K562 (cell line): ENCODE data around the gene CDC20. TPM values are rescaled to one million over a fixed set of nuclear protein-coding genes. Genes with fewer than 3 reads are reported as not detected.

Experiments used
- ARNT ChIP-seq, 2 experiments: fragments of 450-650 bp; IDR thresholded peaks; 2 replicates each; pipeline ENCODE4 v1.6.1; 2016; ENCODE audit warnings: mild to moderate bottlenecking in 1 of 2
- BACH1 ChIP-seq: fragments of 200-800 bp; sonication (Bioruptor generic); IDR thresholded peaks from 2 replicates; pipeline ENCODE4 v1.6.1; 2016; ENCODE audit warnings: missing genetic modification characterization, missing compliant biosample characterization
- CHD2 ChIP-seq: IDR thresholded peaks from 2 replicates; pipeline ENCODE4 v1.6.1; 2011; ENCODE audit warnings: low read depth, low read length
- CHD7 ChIP-seq: fragments of 200-600 bp; sonication (generic); IDR thresholded peaks from one replicate; pipeline ENCODE4 v1.6.1; 2012; ENCODE audit warnings: mild to moderate bottlenecking, low read depth, low read length, inconsistent platforms
- MLLT1 ChIP-seq, 2 experiments: fragments of 450-650 bp; IDR thresholded peaks; 2 replicates each; pipeline ENCODE4 v1.6.1; 2016
- SMC3 ChIP-seq: conservative IDR thresholded peaks from 2 replicates; pipeline ENCODE4 v1.6.1; 2011; ENCODE audit warnings: low read depth, low read length, improper control_type of control experiment; ENCODE audit not compliant: insufficient read depth
- STAT6 ChIP-seq: sonication (generic); formaldehyde crosslinking; IDR thresholded peaks from 2 replicates; pipeline ENCODE4 v1.8.1; 2023; ENCODE audit warnings: mild to moderate bottlenecking, missing genetic modification reagents
- ZNF311 ChIP-seq: fragments of 250-450 bp; sonication (Bioruptor Pico); IDR thresholded peaks from 2 replicates; pipeline ENCODE4 v1.4.0; 2020; ENCODE audit warnings: mild to moderate bottlenecking, moderate library complexity
- ZNF408 ChIP-seq: fragments of 250-450 bp; sonication (Bioruptor Pico); IDR thresholded peaks from 2 replicates; pipeline ENCODE4 v1.4.0; 2020; ENCODE audit warnings: low read depth, mild to moderate bottlenecking, moderate library complexity
- ZNF584 ChIP-seq: fragments of 200-800 bp; sonication (Bioruptor generic); IDR thresholded peaks from 2 replicates; pipeline ENCODE4 v1.6.1; 2016; ENCODE audit warnings: low read depth, mild to moderate bottlenecking, missing genetic modification characterization, missing compliant biosample characterization
- polyA plus RNA-seq, 8 experiments: library from polyadenylated mRNA; depleted of rRNA in 4 of 8; stranded (reverse) in 5 of 8; unstranded in 3 of 8; fragments of >200 nt; fragmentation: Nextera tagmentation in 2 of 8; fragmentation: Illumina TruSeq in 1 of 8; extraction: Ambion mirVana in 2 of 8; extraction: Trizol in 1 of 8; gene quantifications; 2 replicates each; pipeline versions ENCODE4 v1.2.1 to v1.2.3, GENCODE V29; 2011 to 2014; ENCODE audit warnings: inconsistent platforms in 1 of 8, missing spikeins in 1 of 8
- total RNA-seq, 7 experiments: library from RNA; depleted of rRNA in 6 of 7; stranded (reverse); fragments of >200 nt in 6 of 7; fragmentation: Illumina TruSeq in 2 of 7; extraction: Trizol in 2 of 7; gene quantifications; 2 replicates each; pipeline versions ENCODE4 v1.2.1 to v1.2.3, GENCODE V29; 2011 to 2021; ENCODE audit warnings: low replicate concordance in 1 of 7

The CDC20 gene
- total and polyA plus RNA-seq, 9 of the 15 experiments (the other 6 are each of a cell fraction or from before 2014, with no cell fraction given) = 45.2 to 224 (median 121) TPM

DNA sequence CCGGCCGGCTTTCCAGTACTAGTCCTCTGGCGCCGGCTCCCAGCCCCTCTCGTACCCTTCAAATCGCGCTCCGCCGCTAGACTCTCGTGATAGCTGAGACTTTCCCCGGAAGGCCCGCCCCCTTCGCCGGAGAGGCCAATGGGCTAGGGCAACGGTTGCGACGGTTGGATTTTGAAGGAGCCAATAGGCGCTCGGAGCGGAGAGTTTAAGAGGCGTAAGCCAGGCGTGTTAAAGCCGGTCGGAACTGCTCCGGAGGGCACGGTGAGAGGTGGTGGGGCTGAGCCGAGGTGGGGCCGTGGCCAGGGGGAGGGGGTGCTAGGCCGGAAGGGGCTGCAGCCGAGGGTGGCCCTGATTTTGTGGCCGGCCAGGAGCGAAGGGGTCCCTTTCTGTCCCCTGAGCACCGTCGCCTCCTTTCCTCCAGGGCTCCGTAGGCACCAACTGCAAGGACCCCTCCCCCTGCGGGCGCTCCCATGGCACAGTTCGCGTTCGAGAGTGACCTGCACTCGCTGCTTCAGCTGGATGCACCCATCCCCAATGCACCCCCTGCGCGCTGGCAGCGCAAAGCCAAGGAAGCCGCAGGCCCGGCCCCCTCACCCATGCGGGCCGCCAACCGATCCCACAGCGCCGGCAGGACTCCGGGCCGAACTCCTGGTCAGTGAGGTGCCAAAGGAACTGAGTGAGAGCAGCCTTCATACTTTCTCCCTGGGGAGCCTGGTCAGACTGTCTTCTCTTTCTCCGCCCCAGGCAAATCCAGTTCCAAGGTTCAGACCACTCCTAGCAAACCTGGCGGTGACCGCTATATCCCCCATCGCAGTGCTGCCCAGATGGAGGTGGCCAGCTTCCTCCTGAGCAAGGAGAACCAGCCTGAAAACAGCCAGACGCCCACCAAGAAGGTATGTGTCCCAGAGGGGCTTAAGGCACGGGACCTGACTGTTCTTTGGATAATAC, at the start of gene CDC20 (continued):
- 0 out of 4 replicates have a peak, but pooled peaks of 1 of the 2 experiments have one; percentile 28 for TF ChIP-seq MLLT1 (IDR thresholded peaks at IDR 0.05)
- TF ChIP-seq ARNT (IDR thresholded peaks at IDR 0.05) = no peak
- TF ChIP-seq CHD2 = peak; percentile 98
- TF ChIP-seq STAT6 = no peak
- no peak for TF ChIP-seq CHD7
- no peak for TF ChIP-seq BACH1 (tag)
- no peak for TF ChIP-seq ZNF408 (CRISPR knock-in tag)
- no peak for TF ChIP-seq SMC3
- TF ChIP-seq ZNF311 (CRISPR knock-in tag) = no peak
- no peak for TF ChIP-seq ZNF584 (CRISPR knock-in tag)
